B cell (primary cell): ENCODE data around the gene CTSA.

Source experiments
- CTCF ChIP-seq: fragments of 200-600 bp; IDR thresholded peaks from one replicate; pipeline ENCODE4 v1.8.0; 2022; ENCODE audit warnings: antibody characterized with exemption, mild to moderate bottlenecking
- EZH2 ChIP-seq: IDR thresholded peaks from 2 replicates; pipeline ENCODE4 v1.6.1; 2012; ENCODE audit warnings: borderline replicate concordance, low read depth, mild to moderate bottlenecking, moderate library complexity, low read length; ENCODE audit not compliant: insufficient read depth, poor library complexity, severe bottlenecking

GRCh38 chr20:45861221-45862075 lies 29.7 kb upstream of the CTSA start:
- TF ChIP-seq CTCF: no peak
- TF ChIP-seq EZH2: no peak
